CD4-positive, alpha-beta T cell treated with Interleukin-17A for 1 hour (primary cell): ENCODE data around the gene GNAS.
"Not testable (repeated sequence)": the region's sequence is repeated elsewhere in the genome, so short reads cannot be mapped to it uniquely, and the experiment has no call there.

Source experiments
- DNase-seq: peaks from one replicate; pipeline ENCODE4 v3.0.0-alpha.2; 2020

Gene GNAS

GRCh38 chr20:58828804-58829203, 23.7 kb upstream of the GNAS start:
- DNase-seq: not testable (repeated sequence)

GRCh38 chr20:58829531-58829941, 23.0 kb upstream of the GNAS start:
- no peak for DNase-seq

GRCh38 chr20:58832457-58832856, 20.1 kb upstream of the GNAS start:
- no peak for DNase-seq

DNA sequence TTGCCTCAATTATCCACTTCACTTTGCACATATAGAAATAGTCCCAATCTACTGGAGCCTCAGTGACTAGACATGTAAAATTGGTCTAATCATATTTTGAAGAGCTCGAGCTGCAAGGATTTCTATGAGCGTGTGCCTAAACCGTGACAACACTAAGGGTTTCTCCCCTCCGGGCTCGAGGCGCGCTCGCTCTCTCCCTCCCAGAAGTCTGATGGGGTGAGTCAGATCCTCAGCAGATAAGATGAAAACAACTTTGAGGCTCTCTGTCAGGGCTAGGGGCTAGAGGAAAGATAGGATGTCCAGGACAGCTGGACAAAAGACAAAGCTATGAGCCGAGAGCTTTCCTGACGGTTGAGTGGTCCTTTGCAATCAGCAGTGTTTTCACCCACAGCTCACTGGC, 18.6 kb upstream of the GNAS start:
- DNase-seq: no peak

GRCh38 chr20:58835231-58835630, 17.3 kb upstream of the GNAS start:
- DNase-seq: no peak

DNA sequence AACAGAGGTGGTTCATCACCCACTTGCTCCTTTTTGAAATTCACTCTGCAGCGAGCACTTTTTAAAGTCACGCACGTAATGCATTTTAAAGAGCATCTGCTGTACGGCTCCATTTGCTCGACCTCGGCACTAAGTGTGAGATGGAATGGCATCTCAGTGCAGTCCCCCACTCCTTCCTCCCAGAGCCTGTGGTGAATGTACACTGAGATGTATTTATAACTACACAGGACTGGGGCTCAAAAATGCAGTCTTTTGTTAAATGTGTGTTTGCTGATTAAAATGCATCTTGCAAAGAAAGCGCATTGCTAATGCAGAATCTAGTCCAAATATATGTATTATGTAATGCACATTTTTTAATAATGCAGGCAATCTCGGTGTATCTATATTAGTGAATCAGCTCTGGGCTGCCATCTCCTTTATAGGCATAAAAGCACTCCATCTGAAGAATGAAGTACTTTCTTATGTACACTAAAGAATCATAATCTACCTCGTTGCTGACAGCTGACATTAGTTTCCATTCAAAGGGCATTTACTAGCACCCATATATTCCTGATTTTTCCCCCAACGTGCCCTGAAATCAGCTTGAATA, 15.8 kb upstream of the GNAS start:
- no peak for DNase-seq

- DNase-seq: no peak
These were observed 14.8 kb upstream of the GNAS start for GRCh38 chr20:58837717-58838116.

DNA sequence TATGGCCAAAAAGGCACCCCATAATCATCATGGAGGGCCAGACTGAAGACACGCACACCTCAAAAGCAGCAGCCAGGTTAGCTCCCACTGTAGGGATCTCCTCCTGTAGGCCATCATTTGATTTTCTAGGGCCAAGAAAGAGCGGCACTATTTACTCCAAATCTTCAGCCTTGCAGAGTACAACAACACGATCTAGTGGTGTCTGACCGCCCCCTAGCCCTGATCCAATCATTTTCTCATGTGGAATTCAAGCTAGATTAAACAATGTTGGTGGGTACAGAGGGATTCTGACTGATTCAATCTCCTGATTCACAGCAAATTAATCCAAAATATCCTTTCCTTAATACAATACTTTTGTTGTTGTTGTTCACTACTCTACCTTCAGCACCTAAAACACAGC, 14.3 kb upstream of the GNAS start:
- no peak for DNase-seq

GRCh38 chr20:58839474-58839874, 13.0 kb upstream of the GNAS start:
- DNase-seq: peak; percentile 46

DNA sequence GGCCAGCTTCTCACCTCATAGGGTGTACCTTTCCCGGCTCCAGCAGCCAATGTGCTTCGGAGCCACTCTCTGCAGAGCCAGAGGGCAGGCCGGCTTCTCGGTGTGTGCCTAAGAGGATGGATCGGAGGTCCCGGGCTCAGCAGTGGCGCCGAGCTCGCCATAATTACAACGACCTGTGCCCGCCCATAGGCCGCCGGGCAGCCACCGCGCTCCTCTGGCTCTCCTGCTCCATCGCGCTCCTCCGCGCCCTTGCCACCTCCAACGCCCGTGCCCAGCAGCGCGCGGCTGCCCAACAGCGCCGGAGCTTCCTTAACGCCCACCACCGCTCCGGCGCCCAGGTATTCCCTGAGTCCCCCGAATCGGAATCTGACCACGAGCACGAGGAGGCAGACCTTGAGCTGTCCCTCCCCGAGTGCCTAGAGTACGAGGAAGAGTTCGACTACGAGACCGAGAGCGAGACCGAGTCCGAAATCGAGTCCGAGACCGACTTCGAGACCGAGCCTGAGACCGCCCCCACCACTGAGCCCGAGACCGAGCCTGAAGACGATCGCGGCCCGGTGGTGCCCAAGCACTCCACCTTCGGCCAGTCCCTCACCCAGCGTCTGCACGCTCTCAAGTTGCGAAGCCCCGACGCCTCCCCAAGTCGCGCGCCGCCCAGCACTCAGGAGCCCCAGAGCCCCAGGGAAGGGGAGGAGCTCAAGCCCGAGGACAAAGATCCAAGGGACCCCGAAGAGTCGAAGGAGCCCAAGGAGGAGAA, 12.3 kb upstream of the GNAS start:
- no peak for DNase-seq

DNA sequence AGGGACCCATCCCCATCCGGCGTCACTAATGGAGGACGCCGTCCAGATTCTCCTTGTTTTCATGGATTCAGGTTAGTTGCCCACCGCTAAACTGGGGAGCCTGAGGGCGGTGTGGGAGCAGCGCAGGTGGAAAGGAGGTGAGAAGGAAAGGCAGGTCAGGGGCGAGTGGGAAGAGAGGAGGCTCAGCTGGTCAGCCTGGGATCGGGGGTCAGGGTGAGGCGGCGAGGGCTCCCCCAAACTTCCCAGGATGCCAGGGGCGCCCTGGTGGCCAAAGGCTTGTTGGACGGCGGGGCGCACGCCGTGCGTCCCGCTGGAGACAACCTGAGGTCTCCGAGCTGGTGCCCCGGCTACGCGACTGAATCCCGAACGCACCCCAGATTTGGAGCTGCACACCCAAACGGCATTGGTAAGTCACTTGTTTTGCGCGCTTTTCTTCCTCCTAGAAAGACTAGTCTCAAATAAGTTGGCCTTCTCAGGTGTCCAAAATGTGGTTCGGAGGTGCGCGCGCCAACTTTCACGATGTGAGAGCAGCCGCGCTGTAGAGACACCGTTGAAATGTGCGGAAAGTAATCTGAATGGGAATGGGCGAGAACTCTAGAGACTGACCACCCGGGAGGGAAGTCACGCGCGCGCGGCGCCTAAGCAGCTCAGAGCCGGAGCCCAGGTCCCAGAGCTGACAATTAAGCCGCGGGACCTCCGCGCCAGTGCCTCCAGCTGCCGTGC, 11.5 kb upstream of the GNAS start:
- no peak for DNase-seq

GRCh38 chr20:58841539-58842264, 10.8 kb upstream of the GNAS start:
- DNase-seq: no peak

DNA sequence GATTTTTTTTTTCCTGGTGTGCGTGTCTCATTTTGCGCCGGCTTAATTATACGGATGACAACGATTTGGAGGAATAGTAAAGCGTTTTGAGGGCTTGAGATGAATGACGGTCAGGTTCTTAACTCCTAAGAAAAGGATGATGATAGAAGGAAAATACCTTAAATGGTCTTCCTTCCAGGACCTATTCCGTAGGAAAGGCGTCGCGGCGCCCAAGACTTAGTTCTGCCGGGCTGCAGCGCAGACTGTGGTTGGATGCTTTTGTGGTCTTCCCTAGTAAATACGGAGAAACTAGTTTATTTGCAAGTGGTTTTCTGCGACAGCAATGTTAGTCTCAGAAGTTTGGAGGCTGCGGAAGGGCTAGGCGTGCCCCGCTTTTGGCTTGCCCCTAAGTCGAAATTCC, 10.2 kb upstream of the GNAS start:
- DNase-seq: no peak

DNA sequence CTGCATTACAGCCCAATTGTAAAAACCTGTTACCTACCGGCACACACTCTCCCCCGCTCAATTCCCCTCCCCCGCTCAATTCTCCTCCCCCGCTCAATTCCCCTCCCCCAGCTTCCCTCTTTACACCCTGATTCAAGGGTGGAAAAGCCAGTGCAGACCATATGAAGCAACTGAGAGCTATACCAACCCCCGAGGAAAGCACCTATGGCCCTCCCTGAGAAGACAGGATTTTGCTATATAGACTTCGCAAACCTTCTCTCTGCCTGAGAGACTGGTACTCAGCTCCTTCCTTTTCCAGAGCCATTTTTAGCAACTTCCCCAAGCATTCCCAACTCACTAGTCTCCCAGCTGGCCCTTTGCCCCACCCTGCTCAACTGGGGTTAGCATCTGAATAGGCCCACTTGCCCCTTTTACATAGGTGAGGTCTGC, 9.4 kb upstream of the GNAS start:
- no peak for DNase-seq

DNA sequence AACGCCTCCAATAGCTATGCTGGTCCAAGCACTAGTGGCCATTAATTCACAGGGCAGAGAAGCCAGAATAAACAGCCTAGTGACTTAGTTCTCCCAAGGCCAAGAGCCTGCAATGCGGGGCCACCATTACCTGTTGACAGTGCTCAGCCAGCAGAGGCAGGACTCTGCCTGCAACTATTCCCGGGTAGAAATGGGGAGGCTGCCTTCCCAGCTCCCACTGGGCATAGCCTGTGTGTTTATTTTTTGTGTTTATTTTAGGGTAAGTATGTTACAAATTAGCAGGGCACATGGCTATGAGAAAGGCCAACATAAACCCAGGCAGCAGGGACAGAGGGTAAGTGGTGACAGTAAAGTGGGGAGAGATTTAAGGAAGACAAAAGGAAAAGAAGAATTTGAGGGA, 6.8 kb upstream of the GNAS start:
- no peak for DNase-seq

DNA sequence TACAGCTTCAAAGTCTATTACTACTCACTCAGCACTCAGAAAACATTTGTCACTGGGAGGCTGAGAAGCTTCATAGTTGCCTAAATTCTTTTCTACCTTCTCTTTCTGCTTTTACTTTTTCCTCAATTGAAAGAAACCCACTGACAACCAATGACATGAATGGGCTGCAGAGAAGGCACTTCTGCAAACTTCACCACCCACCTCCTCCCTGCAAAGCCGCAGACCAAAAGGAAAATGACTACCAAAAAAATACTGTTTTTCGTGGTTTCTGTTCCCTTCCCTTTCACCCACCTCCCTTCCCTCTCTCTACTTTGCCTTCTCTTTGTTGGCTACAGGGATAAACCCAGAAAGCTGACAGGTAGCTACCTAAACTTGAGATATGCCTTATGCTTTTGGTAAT, 5.1 kb upstream of the GNAS start:
- no peak for DNase-seq

GRCh38 chr20:58850693-58851174, 1.8 kb upstream of the GNAS start, which contains the start of gene GNAS-AS1:
Gene GNAS-AS1 (minus strand): TSS chr20:58850902.
- DNase-seq: peak; percentile 87

- DNase-seq: no peak
These were observed 1.1 kb upstream of the GNAS start for GRCh38 chr20:58851221-58851968.

- DNase-seq: no peak
These were observed 502 bp upstream of the GNAS start for GRCh38 chr20:58851969-58852458.

- DNase-seq: no peak
These were observed 950 bp downstream of the GNAS start for GRCh38 chr20:58853466-58853865.

DNA sequence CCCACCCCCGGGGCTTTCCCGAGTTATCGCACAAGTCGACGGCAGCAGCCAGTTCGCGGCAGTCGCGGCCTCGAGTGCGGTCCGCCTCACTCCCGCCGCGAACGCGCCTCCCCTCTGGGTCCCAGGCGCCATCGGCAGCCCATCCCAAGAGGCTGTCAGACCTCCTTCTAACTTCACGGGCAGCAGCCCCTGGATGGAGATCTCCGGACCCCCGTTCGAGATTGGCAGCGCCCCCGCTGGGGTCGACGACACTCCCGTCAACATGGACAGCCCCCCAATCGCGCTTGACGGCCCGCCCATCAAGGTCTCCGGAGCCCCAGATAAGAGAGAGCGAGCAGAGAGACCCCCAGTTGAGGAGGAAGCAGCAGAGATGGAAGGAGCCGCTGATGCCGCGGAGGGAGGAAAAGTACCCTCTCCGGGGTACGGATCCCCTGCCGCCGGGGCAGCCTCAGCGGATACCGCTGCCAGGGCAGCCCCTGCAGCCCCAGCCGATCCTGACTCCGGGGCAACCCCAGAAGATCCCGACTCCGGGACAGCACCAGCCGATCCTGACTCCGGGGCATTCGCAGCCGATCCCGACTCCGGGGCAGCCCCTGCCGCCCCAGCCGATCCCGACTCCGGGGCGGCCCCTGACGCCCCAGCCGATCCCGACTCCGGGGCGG, 1.6 kb downstream of the GNAS start:
- no peak for DNase-seq
